GM21619 (cell line): Measurements from ENCODE around the gene PHF21B.

Experiments used
- ATAC-seq: cut with Tn5 transposase; IDR thresholded peaks from one replicate; pipeline ENCODE4 v1.9.1; 2021; ENCODE audit not compliant: unreplicated experiment

Gene PHF21B

DNA sequence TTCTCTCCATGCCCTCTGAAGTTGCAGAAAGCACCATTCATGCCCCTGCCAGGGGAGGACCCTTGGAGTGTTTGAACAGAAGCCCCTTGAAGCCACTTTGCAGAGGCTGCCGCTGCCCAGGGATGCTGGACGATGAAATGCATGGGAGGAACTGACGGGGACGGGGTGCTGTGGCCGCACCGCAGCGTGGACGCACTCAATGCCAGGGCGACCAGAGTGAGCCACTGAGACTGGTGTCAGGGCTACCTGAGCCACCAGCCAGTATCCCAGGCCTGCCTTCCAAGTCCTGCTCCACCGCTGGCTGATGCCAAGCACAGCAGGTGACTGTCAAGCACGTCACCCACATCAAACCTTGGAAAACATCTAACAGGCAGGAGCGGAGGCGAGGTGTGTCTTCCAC, 17.6 kb downstream of the PHF21B start:
- ATAC-seq, result no peak

DNA sequence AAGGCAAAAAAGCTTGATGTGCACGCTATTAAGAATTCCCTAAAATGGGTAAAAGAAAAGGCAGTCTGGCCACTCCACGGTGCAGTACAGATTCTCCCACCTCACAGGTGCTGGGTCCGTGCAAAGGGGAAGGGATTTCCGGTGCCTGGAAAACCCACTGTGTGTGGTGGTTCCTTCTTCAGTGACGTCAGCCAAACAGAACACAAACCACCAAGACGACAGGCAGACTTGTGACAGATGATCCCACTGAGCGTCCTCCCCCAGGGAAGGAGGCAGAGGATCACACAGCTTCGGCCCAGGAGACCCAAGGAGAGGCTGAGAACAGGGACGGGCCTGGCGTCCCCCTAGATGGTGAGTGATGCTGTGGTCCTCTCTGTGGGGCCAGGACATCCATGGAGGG, 18.6 kb downstream of the PHF21B start:
- ATAC-seq, result no peak

DNA sequence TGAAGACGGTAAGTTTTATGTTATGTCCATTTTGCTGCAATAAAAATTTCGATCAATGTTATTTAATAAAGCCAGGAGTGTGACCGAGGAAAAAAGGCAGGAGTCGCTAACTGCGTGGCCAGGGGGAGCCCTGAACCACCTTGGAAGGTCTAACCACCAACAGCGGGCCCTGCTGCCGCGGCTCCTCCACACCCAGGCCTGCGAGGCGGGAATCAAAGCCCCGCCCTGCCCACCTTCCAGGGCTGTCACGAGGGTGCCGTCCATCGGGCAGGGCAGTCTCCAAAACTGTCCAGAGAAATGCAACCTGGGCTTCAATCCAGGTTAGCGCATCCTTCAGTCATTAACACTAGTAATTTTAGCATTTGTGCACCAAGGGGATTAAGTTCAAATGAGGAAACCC, 19.0 kb downstream of the PHF21B start:
- ATAC-seq, result no peak

DNA sequence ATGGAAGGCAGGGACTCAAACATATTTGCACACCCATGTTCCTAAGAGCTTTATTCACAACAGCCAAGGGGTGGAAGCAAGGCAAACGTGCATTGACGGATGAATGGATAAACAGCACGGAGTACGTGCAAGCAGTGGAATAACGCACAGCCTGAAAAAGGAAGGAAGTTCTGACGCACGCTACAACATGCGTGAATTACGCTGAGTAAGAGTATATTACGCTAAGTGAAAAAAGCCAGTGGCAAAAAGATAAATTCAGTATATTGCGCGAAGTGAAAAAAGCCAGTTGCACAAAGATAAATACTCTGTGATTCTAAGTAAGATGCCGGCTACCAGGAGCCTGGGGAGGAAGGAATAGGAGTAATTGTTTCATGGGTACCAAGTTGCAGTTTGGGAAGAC, 19.5 kb downstream of the PHF21B start:
- ATAC-seq, result no peak

DNA sequence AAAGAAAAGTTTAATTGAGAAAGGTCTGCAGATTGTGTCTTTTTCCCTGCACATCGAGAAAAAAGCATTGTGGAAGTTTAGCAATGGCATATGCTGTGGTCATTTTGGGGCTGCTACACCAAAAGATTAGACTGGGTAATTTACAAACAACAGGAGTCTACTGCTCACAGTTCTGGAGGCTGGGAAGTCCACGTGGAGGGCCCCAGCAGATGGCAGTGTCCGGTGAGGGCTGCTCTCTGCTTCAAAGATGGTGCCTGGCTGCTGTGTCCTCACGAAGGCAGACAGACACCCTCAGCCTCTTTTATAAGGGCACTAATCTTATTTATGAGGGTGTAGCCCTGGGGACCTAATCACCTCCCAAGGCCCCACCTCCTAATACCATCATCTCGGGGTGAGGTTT, 21.1 kb downstream of the PHF21B start:
- no peak for ATAC-seq

DNA sequence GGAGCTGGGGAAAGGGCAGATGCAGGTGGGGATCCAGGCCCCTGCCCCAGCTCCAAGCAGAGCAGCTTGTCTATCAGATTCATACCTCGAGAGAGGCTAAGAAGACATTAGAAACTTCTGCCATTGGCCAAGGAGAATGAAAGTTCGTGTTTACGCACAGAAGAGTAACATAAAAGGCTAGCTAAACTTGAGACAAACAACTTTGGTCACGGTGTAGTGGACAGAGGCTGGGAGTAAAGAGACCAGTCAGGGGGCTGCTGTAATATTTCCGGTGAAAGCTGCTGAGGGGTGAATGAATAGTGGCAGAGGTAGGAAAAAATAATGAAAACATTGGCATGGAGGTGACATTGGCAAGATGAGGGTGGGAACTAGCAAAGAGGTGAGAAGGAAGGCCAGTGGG, 22.9 kb downstream of the PHF21B start:
- ATAC-seq, result no peak

DNA sequence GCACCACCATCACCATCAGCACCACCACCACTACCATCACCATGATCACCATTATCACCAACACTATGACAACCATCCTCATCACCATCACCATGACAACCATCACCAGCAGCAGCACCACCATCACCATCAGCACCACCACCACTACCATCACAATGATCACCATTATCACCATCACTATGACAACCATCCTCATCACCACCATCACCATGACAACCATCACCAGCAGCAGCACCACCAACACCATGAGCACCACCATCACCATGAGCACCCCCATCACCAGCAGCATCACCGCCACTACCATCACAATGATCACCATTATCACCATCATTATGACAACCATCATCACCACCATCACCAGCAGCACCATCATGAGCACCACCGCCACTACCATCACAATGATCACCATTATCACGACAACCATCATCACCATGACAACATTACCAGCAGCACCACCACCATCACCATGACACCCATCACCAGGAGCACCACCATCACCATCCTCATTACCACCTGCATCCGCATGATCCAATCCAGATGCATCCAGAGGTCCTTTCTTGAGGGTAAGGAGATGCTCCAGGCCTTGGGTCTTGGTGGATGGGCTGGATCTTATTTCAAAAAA, 23.8 kb downstream of the PHF21B start:
- no peak for ATAC-seq

DNA sequence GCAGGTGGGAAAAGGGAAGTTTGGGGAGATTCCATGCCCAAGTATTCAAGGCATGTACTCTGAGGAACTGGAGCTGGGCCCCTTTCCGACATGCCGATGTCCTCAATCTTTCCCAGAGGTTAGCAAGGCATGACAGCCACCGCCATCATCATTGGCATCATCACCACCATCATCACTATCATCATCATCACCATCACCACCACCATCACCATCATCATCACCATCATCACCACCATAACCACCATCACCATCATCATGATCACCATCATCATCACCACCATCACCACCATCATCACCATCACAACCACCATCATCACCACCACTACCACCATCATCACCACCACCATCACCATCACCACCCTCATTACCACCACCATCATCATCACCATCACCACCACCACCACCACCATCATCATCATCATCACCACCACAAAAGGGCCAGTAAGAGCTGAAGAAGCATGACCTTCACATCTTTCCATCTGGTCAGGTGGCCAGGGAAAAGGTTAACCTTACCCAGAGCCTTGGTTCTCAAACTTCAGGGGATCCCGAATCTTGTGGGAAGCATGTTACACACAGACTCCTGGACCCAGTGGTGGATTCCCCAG, 25.8 kb downstream of the PHF21B start:
- no peak for ATAC-seq

DNA sequence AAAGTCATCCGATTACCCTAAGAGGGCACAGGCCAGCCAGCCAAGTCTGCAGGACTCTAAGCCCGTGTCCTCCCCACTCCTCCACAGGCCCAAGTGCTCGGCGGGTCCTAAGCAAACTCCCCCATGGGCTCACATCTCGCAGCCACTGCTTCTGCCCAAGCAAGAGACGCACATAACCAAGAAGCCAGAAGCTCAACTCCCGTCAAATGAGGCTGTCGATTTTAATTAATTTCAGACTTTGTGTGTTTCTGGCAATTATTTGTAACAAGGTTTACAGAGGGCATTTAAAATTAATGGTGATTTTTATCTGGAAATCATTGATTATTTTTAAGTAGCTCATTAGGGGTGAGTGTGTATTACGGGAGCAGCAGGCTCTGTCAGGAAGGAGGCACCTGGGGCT, 27.4 kb downstream of the PHF21B start:
- no peak for ATAC-seq

DNA sequence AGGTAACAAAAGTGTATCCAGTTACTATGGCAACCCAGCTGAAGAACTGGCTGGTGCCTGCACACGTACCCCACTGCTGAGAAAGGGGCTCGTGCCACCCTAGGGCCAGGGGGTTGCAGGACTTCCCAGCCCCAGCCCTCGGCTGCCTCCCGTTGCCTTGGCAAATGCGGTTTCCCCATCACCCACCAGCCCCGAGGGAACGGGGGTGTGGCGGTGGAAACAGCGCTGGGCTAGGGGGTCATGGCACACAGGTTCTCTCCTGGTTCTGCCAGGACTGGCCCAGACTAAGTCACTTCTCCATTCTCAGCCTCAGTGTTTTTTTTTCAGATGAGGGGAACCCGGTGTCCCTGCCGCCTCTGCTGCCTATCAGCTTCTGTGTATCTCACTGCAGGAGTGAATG, 27.9 kb downstream of the PHF21B start:
- no peak for ATAC-seq

DNA sequence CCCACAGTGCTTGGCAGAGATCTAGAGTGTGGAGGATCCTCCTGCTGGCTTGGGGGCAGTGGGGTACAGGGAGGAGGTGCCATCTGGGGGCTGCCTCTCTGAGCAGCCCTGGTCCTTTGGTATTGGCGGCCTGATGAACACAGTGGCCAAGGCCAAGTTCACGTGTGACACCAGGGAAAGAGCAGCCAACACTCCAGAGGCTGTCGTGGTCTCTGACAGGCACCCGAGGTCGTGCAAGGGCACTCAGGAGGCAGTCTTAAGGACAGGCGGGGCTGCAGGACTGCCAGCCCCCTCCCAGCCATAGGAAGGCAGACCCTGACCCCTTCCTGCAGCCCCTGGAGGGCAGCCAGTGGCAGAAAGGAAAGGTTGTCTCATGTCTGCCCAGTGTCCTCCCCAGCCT, 30.7 kb downstream of the PHF21B start:
- no peak for ATAC-seq

DNA sequence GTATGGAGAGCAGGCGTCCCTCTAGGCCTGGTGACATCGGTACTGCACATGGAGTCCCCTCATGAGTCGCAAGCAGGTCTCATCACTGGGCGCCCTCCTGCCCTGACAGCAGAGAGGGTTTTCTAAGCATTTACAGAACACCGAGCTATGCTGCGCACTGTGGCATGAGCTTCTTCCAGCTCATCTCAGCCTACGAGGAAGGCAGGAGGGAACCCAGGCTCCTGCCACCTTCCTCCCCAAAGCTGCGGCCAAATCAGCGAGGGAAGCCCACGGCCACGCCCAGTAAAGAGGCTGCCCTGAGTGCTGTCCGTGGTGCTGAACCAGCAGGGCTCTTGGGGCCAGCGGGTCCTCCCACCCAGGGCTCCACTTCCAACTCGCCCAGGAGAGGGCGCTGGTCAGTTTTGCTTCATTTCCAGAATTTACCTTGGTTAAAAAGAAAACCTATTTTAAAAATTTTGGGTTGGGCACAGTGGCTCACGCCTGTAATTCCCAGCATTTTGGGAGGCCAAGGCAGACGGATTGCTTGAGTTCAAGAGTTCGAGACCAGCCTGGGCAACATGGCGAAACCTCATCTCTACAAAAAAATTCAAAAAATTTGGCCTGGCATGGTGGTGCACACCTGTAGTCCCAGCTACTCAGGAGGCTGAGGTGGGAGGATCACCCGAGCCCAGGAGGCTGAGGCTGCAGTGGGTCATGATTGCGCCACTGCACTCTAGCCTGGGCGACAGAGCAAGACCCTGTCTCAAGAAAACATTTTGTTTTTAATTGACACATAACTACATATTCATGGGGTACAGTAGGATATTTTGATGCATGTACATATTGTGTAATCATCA, 34.2 kb downstream of the PHF21B start:
- no peak for ATAC-seq

DNA sequence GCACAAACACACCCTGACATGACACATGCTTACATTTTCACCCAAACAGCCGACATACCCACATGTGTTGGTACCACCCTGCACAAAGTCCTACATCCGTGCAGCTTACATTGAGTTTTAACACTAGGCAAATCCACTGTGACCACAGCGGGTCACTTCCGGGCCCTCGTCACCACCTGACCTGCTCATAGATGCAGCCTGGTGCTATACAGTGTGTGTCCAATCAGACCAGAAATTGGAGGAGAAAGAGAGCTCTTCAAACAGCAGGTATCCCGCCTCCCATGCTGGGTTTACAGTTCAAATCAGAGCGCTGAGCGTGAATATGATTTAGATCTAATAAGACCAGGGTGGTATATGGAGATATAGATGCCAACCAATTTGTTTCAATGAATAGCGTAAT, 35.4 kb downstream of the PHF21B start:
- ATAC-seq, result no peak

DNA sequence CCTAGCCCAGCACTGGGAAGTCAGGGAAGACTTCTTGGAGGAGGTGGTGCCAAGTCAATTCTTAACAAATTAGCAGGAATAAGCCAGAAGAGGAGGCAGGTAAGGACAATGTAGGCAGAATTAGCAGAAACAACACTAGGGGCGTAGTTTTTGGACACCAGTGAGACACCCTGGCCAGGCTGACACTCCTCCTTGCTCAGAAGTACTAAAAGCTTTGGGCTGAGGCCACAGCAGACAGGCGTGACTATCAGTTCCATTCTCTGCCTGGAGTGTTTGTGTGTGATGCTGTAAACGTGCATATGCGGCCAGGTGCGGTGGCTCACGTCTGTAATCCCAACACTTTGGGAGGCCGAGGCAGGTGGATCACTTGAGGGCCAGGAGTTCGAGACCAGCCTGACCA, 36.0 kb downstream of the PHF21B start:
- no peak for ATAC-seq

DNA sequence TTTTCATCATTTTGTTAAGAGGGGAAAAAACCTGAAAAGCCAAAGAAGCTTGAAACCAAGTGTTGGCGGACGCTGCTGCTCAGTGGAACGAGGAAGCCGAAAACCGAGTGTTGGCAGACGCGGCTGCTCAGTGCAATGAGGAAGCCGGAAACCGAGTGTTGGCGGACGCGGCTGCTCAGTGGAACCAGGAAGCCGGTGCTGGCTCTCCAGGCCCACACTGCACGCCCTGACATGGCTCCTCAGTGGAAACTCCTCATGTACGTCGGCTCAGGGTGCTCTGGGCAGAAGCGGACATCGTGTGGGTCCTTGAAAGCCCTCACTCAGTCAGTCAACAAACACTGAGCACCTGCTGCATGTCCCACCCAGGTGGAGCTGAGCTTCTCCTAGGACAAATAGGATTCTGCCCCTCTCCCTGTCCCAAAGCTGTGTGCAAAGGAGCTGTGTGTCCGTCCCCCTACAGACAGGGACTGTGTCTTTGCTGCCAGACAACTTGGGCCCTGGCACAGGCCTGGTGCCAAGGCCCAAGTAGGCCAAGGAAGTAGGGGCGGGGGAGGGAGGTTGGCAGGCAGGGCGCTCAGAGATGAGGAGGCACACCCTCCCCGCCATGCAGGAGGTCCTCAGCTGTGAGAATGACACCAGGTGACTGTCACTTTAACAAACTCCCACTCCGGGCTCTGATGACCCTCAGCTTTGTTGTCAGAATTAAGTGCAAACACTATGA, 37.3 kb downstream of the PHF21B start:
- ATAC-seq, result no peak

DNA sequence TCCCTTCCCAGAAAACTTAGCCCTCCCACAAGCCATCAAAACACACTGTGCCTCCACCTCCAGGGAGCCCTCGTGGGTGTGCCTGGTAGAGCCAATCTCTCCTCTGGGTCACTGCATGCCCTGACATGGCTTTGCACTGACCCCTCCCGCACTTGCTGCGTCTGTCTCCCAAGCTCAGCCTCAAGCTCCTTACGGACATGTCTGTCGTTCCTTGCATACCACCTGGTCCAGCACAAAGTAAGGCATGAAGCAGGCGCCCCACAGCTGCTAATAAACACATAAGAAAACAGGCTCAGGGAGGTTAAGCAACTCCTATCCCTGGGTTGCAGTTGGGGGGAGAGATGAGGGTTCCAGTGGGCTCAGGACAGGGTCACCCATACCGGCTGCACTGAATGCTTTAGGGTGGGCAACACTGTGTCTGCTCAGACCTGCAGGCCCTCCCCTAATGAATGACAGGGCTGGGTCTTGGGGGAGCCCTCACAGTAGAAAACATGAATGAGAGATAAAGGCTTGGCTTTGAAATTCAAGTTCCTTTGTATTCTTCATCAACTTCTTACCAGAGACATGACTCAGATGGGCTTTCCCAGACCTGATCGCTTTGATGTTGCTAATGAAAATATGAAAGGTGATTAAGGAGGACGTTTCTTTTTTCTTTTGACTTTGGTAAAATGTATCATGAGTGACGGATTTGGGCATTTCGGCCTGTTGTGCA, 38.0 kb downstream of the PHF21B start:
- no peak for ATAC-seq

DNA sequence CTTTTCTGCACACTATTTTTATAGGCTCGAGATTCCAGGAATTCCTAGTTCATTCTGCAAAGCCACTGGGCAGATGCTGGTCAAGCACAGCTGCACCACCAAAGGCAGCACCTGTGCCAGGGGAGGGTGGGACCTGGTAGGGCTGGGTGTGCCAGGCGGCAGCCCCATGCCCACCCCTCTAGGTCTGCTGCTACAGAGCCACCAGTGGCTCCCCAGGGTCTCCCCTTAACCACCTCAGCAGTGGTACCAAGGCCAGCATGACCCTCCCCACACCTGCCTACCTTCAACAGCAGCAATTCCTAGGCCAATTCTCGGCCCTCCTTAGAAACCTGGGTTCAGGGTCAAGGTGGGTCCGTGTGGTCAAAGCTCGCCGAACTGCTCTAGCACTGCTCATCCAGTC, 39.5 kb downstream of the PHF21B start:
- ATAC-seq, result no peak

DNA sequence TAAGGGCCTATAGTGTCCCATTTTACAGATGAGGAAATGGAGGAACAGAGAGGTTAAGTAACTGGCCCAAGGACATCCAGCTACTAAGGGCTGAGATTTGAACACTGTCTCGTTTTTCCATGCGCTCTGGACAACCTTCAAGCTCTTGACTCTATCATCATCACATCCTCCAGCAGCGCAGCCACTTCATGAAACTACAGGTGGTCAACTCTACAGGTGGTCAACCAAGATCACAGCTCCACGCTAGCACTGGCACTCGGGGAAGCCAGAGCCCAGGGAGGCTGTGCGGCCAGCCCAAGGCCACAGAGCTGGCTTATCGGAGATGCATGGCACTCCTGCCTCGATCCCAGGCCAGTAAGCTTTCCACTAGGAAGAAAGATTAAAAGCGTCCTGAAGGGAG, 40.0 kb downstream of the PHF21B start:
- no peak for ATAC-seq

DNA sequence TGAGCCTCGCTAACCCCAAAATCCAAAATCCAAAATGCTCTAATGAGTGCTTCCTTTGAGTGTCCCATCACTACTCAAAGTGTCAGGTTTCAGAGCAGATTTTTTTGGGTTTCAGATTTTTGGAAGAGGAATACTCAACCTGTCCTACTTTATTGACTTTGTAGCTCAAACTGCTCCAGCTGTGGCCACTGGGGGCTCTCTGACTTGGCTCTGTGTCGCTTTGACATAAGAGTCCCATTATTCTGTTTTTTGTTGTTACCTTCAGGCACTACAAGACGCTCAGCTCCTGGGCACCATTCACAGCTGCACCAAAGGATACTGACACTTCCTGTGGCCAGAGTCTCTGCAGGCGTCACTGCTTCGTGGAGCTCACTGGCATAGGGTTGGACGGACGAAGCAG, 41.1 kb downstream of the PHF21B start:
- ATAC-seq, result no peak

DNA sequence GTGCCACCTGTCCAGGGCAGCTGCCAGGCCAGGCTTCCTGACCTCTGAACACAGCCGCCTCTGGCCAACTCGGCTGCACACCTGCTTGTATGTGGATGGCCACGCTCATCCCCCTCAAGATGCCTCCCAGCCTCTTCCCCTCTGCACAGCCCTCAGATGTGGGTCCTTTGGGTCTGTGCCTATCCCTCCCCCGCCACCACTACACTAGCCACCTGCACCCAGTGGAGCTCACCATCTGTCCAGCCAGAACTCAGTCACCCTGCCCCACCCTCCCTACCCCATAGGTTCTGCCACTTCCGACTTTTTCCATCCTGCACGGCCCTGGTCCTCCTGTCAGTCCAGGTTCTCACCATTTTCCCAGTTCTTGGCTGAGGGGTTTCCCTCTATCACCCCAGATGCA, 44.6 kb downstream of the PHF21B start:
- no peak for ATAC-seq

DNA sequence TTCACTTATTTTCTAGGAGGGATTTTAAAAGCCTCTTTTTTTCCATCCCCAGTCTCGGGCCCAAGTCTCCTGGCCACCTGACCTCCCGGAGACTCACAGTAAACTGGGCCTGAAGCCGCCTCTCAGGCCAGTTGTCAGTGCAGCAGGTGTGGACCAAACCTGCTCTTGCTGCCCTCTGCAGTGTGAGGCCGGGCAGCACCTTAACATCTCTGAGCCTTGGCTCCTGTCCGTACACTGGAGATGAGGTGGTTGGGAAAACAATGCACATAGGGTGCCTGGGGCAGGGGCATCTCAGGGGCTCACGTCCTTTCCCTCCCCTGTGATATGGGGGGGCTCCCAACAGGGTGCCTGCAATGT, 45.1 kb downstream of the PHF21B start:
- ATAC-seq, result no peak
